ENCODE data around the gene PLXNA2. TPM values are rescaled to one million over a fixed set of nuclear protein-coding genes. Genes with fewer than 3 reads are reported as not detected.

The PLXNA2 gene
- total RNA-seq, 1 experiment from 2014 or later, result 0.89 TPM

DNA sequence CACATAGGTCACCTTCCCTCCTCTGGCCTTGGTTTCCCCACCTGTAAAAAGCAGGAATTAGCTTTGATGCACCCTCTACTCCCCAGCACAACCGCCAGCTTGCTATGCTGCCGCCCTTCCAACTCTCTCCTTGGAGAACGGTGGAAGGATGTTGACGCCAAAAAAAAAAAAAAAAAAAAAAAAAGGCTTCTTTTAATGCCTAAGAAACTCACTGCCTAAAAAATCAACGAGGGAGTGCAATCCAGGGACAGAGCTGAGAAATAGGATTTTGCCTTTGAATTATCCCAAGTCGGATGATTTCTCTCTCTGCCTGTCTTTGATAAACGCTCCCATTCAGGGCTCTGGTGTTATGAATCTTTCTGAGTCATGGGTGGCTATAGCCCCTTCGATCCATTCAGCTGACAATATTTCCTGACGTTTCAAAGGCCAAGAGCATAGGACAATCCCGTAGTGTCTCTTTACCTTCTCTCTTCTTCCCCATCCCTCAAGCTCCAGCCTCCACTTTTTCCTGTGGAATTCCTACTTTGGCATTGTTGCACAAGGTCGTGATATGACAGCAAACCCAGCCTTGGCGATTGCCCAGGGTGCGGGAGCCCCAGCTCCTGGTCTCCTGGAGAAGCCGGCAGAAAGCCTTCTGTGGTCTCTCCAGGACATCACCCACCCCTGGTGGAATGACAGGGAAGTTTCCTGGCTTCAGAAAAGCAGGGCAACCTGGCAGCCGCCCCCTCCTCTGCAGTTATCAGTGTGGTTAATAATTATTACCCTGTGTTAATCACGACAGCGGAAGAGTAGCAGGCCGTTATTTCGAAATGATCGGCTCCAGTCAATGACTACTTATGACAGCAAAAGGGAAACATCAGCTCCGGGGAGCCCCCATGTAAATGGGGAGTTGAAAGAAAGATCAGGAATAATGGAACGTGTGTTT, 8.0 kb upstream of the PLXNA2 start:
- Histone ChIP-seq H4K20me1 (ENCODE audit: insufficient read depth) (no peaks in the 10 kb centered on the region), H3K4me3 (replicated peaks in 1 of 2; ENCODE audit: low read depth in 1 of 2, low read length in 2 of 2) (no peak overlapping the region), H3K9me2 (ENCODE audit: insufficient read depth) (no peaks in the 10 kb centered on the region), H2AFZ (ENCODE audit: low read depth, low read length, poor library complexity, severe bottlenecking) (no peak overlapping the region), H3K4me2 (ENCODE audit: low read length) (no peak overlapping the region), H3K36me3 (ENCODE audit: control insufficient read depth in 1 of 2, insufficient read depth in 2 of 2, low read length in 2 of 2) (no peaks in the 10 kb centered on the region), H3K27ac (ENCODE audit: low read depth, low read length) (no peak overlapping the region), H3K27me3 (ENCODE audit: insufficient read depth, low read length) (peaks cover 79% of the 10 kb centered on the region), H3K4me1 (ENCODE audit: control insufficient read depth in 1 of 2, insufficient read depth in 2 of 2, low read length in 2 of 2) (no peaks in the 10 kb centered on the region), H3K79me2 (ENCODE audit: insufficient read depth, low read length) (no peaks in the 10 kb centered on the region), H3K9ac (ENCODE audit: low read length) (no peak overlapping the region), H3K9me3 (ENCODE audit: control insufficient read depth in 1 of 2, insufficient read depth in 1 of 2, low read depth in 1 of 2, low read length in 2 of 2) (no peaks in the 10 kb centered on the region)
- intact Hi-C loops (cut with micrococcal nuclease), result no loop called here
- ChIA-PET RAD21 (ENCODE audit: low non-redundant PET in 1 of 2, low total read pairs in 2 of 2, uncharacterized antibody in 2 of 2, unreplicated experiment in 2 of 2) (no interaction called here), POLR2A (no interaction called here), CTCF (interaction anchor here (0.7 kb wide), 1 partner anchor 54 kb away, joined by 3 read pairs; no protein-coding TSS in a partner anchor)
- BruUV-seq (replicated peaks), result no TSS peak
- DNase-seq (ENCODE audit: low read depth, low spot score) (no peak), ATAC-seq (peak; percentile 62; the same call in 1 of the 2 replicates)
- TF ChIP-seq YY1 (IDR thresholded peaks at IDR 0.05; ENCODE audit: extremely low read depth, insufficient replicate concordance, low read depth, low read length), result no peak
- TF ChIP-seq, protein P1, sequence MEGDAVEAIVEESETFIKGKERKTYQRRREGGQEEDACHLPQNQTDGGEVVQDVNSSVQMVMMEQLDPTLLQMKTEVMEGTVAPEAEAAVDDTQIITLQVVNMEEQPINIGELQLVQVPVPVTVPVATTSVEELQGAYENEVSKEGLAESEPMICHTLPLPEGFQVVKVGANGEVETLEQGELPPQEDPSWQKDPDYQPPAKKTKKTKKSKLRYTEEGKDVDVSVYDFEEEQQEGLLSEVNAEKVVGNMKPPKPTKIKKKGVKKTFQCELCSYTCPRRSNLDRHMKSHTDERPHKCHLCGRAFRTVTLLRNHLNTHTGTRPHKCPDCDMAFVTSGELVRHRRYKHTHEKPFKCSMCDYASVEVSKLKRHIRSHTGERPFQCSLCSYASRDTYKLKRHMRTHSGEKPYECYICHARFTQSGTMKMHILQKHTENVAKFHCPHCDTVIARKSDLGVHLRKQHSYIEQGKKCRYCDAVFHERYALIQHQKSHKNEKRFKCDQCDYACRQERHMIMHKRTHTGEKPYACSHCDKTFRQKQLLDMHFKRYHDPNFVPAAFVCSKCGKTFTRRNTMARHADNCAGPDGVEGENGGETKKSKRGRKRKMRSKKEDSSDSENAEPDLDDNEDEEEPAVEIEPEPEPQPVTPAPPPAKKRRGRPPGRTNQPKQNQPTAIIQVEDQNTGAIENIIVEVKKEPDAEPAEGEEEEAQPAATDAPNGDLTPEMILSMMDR (IDR thresholded peaks at IDR 0.05 in 2 of 3, conservative IDR thresholded peaks at IDR 0.05 in 1 of 3; ENCODE audit: borderline replicate concordance in 1 of 3, insufficient read depth in 1 of 3, low read depth in 2 of 3, low read length in 2 of 3), result peak in 2 of 3 experiments; percentile 19 to 20; a peak in 2 of 6 replicates
- no peak for TF ChIP-seq JUND (IDR thresholded peaks at IDR 0.05)

GRCh38 chr1:208251015-208251414, 6.8 kb upstream of the PLXNA2 start:
- no peaks in the 10 kb centered on the region for H3K9me3 ChIP-seq (ENCODE audit: control insufficient read depth in 1 of 2, insufficient read depth in 1 of 2, low read depth in 1 of 2, low read length in 2 of 2)
- DNase-seq (ENCODE audit: low read depth, low spot score) (no peak), ATAC-seq (no peak)
- POLR2A ChIA-PET, result no interaction called here
- H3K9ac ChIP-seq (ENCODE audit: low read length), result no peak overlapping the region
- H3K9me2 ChIP-seq (ENCODE audit: insufficient read depth), result no peaks in the 10 kb centered on the region
- no TSS peak for BruUV-seq (replicated peaks)
- H3K79me2 ChIP-seq (ENCODE audit: insufficient read depth, low read length), result no peaks in the 10 kb centered on the region
- intact Hi-C loops (cut with micrococcal nuclease), result no loop called here
- no peak overlapping the region for H3K4me3 ChIP-seq (replicated peaks in 1 of 2; ENCODE audit: low read depth in 1 of 2, low read length in 2 of 2)
- H4K20me1 ChIP-seq (ENCODE audit: insufficient read depth), result no peaks in the 10 kb centered on the region
- no peak overlapping the region for H3K4me2 ChIP-seq (ENCODE audit: low read length)
- H3K27ac ChIP-seq (ENCODE audit: low read depth, low read length), result no peak overlapping the region
- H3K4me1 ChIP-seq (ENCODE audit: control insufficient read depth in 1 of 2, insufficient read depth in 2 of 2, low read length in 2 of 2), result no peaks in the 10 kb centered on the region
- H3K36me3 ChIP-seq (ENCODE audit: control insufficient read depth in 1 of 2, insufficient read depth in 2 of 2, low read length in 2 of 2), result no peaks in the 10 kb centered on the region
- peaks cover 72% of the 10 kb centered on the region for H3K27me3 ChIP-seq (ENCODE audit: insufficient read depth, low read length)
- CTCF ChIA-PET, result interaction anchor here (1.1 kb wide), 1 partner anchor 229 kb away, joined by 3 read pairs; no protein-coding TSS in a partner anchor
- RAD21 ChIA-PET (ENCODE audit: low non-redundant PET in 1 of 2, low total read pairs in 2 of 2, uncharacterized antibody in 2 of 2, unreplicated experiment in 2 of 2), result no interaction called here
- H2AFZ ChIP-seq (ENCODE audit: low read depth, low read length, poor library complexity, severe bottlenecking), result no peak overlapping the region
- TF ChIP-seq ZFX (IDR thresholded peaks at IDR 0.05) (no peak), YY1 (IDR thresholded peaks at IDR 0.05; ENCODE audit: extremely low read depth, insufficient replicate concordance, low read depth, low read length) (no peak), SIN3A (IDR thresholded peaks at IDR 0.05; ENCODE audit: low read depth) (no peak), POLR2AphosphoS5 (IDR thresholded peaks at IDR 0.05; ENCODE audit: low read depth, low read length) (no peak), EZH2 (IDR thresholded peaks at IDR 0.05) (no peak), EGR1 (IDR thresholded peaks at IDR 0.05; ENCODE audit: low read depth) (no peak), TCF7L2 (IDR thresholded peaks at IDR 0.05; ENCODE audit: borderline replicate concordance, extremely low read depth, insufficient read depth, insufficient read length) (no peak), FOSL1 (IDR thresholded peaks at IDR 0.05; ENCODE audit: low read depth) (no peak)
- TF ChIP-seq, protein P2, sequence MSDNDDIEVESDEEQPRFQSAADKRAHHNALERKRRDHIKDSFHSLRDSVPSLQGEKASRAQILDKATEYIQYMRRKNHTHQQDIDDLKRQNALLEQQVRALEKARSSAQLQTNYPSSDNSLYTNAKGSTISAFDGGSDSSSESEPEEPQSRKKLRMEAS (IDR thresholded peaks at IDR 0.05), result no peak
- TF ChIP-seq, protein P1 (IDR thresholded peaks at IDR 0.05 in 2 of 3, conservative IDR thresholded peaks at IDR 0.05 in 1 of 3; ENCODE audit: borderline replicate concordance in 1 of 3, insufficient read depth in 1 of 3, low read depth in 2 of 3, low read length in 2 of 3), result no peak

Measured in HCT116 (cell line).